Head of caudate nucleus (tissue), 42 donors: ENCODE data around the gene KLK12.

Experiments used
- DNase-seq, 42 donors: peaks; one replicate each; pipeline versions ENCODE4 v3.0.0 to v3.0.0-alpha.2; 2020 to 2021; ENCODE audit warnings: mixed read lengths in 7 of 42
- intact Hi-C: fragments of 100-400 bp; cut with DNase I; formaldehyde crosslinking; loops from one replicate; pipeline ENCODE4 v1.15.0; 2022

The KLK12 gene

DNA sequence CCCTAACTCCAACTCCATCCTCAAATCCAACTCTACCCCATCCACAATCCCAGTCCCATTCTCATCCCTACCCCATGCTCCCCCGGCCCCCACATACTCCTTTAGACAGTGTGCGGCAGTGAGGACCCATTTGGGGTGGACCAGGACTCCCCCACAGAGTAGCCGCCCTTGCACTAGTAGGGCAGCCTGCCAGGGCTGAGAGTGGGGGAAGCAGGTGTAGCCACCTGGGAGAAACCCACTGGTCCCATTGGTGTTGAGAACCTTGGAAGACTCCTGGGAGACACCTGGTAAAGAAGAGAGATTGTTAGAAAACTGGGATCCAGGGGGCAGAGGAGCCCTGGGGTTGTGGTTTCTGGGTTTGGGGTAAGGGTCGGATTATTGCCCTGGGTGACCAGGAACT, 25.5 kb upstream of the KLK12 start:
- intact Hi-C loops = no loop called here
- no peak for DNase-seq

DNA sequence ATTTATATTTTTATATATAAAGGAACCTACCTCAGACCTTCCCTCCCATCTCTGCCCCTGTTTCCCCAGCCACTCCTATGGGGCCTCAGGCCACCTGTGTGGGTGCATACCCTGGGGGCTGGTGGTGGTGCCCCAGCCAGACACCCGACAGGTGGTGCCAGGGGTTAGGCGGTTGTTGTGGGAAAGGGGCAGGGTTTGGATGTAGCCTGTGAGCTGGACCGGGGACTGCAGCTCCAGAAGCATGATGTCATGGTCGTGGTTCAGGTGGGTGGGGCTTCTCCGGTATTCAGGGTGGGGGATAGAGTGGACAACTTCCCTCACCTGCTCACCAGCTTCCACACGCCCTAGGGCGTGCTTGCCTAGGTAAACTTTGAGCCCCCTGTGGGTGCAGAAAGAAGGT, 24.9 kb upstream of the KLK12 start:
- no peak for DNase-seq
- intact Hi-C loops = no loop called here

DNA sequence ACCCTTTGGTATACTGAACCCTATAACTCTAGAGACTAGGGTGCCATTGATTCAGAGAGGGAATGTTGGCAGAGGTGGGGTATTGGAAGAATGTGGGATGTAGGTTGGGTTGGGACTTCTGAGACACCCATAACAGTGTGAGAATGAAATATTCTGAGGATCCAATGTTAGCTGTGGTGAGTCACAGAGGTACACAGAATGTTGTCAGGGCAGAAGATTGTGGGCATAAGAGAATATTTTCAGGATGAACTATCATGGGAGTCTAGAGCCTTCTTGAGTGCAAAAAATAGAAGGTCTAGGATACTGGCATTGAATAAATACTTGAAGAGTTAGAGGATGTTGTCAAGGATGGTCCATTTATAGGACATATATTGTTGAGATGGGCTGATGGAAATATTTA, 21.1 kb upstream of the KLK12 start:
- DNase-seq = no peak
- intact Hi-C loops = no loop called here

DNA sequence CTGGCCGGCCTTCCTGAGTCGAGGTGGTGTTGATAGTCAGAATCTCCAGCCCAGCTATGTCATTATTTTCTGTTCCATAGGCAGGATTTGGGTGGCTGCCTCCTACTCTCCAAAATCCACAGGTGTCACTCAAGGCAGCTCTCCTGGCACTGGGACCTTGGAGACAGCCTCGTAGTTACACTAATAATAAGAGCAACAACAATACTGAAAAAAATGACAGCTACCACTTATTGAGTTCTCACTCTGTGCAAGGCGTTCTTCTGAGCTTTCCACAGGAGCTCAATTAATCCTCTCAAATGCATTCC, 12.2 kb upstream of the KLK12 start:
- intact Hi-C loops = no loop called here

DNA sequence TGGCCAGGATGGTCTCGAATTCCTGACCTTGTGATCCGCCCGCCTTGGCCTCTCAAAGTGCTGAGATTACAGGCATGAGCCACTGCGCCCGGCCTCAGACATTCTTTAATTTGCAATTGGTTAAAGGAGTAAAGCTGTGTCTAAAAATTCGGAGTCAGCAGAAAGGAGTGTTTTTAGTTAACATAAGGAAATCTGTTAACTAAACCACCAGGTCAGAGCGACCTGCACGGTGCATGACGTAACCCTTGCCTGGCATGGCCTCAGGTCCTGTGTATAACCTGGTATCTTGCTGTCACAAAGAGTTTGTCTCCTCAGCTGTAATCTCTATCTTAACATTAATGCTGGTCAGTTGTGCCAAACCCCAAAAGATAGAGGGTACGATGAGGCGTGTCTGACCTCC, 9.5 kb upstream of the KLK12 start:
- DNase-seq = no peak
- intact Hi-C loops = no loop called here

More for the DNA sequence above, 12.2 kb upstream of the KLK12 start:
- no peak for DNase-seq

DNA sequence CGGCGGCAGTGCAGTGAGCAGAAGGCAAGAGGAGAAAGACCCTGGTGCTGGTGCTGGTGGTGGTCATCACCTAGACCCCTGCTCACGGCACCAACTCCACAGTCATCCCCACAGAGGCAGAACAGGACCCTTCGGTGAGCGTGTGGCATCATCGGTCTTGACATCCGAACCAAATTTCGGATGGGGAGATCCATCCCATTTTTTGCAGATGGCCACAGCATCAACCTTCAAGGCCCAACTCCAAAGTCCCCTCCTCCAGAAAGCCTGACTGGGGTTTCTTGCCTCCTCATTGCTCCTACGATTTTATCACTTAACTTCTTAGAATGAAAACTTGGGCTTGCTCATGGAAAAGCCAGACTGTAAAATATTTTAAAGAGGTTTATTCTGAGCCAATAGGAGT, 8.7 kb upstream of the KLK12 start:
- intact Hi-C loops = no loop called here
- no peak for DNase-seq

DNA sequence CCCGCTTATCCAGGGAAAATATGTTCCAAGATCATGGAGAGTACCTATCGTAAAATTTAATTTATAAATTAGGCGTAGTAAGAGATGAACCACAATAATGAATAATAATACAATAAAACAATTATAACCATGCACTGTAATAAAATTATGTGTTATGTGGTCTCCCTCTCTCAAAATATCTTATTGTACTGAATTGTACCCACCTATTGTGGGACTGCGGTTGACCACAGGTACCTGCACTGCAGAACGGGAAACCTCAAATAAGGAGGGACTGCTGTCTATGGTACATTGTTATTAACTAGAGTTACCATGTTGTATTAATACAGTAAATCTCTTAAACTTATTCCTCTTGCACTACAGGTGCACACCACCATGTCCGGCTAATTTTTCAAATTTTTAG, 5.3 kb upstream of the KLK12 start:
- intact Hi-C loops = no loop called here
- no peak for DNase-seq

DNA sequence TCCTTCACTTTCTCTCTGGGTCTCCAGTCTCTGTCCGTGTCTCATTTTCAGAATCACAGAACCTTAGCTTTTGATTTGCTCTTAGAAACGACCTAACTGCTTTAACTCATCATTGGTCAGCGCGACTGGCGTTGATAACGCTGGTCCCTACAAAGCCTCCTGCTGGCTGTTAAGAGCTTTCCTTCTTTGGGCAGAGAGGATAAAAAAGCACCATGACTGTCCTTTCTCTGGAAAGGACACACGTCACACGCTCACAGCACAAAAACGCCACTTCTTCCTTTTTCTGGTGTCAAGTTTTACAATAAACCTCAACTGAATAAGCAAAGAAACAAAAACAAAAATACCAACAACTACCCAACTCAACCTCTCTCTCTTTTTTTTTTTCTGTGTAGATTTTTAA, 1.7 kb upstream of the KLK12 start:
- DNase-seq = no peak
- intact Hi-C loops = no loop called here

DNA sequence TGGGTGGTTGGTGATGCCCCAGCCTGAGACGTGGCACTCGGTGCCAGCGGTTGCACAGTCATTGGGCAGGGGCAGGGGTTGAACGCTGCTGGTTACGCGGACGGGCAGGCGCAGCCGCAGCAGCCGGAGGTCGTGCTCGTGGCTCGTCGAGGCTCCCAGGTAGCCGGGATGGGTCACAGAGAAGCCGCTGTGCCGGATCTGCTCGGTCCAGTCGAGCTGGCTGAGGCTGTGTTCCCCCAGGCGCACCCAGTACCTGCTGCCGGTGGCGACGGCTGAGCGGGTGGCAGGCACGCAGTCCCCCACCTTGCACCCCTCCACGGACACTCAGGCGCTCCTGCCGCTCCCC, 2.9 kb downstream of the KLK12 start:
- intact Hi-C loops = no loop called here

DNA sequence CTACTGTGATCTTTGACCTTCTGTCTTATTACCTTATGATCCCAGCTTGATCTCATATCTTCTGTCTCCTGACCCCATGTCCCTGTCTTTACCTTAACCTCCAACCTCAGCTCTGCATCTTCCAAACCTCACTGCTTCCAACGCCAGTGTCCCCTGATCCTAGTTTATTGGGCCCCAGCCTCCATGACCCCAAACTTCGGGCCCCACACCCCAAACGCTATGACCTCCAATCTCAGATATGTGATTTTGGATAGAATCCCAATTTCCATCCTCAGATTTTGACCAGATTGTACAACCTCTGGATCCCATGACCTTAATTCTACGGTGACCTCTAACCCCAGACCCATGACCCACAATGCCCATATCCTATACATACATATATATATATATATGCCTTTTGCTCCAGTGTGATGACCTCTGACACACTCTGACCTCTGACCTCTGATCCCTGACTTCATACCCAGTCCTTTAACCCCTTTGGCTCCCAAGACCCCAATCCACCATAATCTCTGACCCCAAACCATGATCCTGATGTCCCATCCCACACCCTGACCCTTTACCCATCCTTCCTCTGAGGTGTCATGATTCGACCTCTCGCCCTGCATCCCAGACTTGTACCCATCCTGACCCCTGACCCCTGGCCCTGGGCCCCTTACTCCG, 3.5 kb downstream of the KLK12 start:
- no peak for DNase-seq
- intact Hi-C loops = no loop called here

More for the DNA sequence above, 2.9 kb downstream of the KLK12 start:
- no peak for DNase-seq

DNA sequence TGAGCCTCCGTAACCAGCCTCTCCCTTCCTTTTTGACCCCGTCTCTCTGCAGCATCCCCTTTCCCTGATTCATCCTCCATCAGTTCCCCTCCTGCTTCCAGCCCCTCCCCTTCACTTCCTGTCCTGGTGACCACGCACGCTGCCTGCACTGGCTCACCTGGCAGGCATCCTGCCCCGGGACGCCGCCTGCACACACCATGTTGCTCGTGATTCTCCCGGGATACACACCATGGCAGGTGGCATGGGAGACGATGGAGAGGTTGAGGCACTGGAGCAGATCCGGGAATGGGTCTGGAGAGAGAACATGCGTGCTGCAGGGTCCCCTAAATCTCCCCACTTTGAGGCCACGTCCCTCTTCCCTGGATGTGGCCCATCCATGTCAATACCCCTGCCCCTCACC, 4.2 kb downstream of the KLK12 start:
- intact Hi-C loops = no loop called here
- no peak for DNase-seq

DNA sequence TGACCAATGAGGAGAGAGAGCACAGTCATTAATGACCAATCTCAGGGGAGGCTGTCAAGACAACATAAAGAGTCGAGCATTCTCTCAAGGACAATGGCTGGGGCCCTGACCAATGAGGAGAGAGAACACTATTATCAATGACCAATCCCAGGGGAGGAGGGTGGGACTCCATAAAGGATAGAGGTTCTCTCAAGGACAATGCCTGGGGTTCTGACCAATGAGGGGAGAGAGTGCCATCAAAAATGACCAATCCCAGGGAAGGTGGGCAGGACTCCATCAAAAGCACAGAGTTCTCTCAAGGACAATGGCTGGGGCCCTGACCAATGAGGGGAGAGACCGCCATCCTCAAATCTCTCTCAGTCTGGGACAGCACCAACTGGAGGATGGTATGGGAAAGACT, 5.1 kb downstream of the KLK12 start:
- intact Hi-C loops = loop anchor here (10.0 kb wide), 1 partner anchor 65 kb away; no protein-coding TSS in a partner anchor
- no peak for DNase-seq

DNA sequence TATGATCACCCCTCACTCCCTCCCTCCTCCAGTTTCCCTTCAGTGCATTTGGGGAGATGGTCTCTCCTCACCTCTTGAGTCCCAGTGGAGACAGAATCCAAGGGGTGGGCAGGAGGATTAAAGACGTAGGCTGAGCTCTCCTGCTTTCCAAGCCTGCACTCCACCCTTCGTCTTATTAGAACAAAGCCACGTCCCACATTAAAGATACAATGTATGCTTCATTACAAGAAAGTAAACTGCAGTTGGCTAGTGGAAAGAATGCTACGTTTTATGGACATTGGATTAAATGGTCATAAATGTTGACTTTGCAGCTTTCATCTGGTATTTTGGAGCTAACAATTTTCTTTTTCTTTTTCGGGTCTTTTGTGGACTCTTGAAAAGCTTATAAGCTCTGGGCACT, 6.9 kb downstream of the KLK12 start:
- intact Hi-C loops = loop anchor here (10.0 kb wide), 1 partner anchor 67 kb away; no protein-coding TSS in a partner anchor
- no peak for DNase-seq

DNA sequence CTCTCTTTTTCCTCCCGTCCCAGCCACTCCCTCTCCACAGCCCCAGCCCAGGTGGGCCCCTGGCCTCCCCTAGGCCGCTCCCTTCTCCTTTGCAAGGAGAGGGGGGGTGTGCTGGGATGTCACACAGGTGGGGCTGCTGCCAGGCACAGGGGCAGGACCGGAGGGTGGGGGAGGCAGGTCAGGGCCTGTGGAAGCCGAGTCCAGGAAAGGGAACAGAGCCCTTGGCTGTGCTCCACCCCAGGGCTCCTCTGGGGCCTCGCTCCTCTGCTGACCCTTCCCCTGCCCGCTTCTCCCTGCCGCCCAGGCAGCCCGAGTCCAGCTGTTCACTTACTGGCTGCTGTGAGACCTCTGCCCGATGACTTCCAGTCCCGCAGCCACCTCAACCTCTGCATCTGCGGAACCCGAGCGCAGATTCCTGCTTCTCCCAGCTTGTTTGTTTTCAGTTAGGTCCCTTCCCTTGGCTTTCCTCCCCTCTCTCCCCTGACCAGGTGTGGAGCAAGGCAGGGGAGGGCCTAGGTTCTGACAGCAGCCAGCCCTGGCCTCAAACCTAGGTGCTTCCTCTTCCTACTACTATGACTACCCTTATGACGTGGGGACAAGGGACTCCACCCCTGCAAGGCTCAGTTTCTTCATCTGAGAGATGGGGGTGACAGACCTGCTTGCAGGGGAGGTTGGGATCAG, 7.5 kb downstream of the KLK12 start:
- intact Hi-C loops = loop anchor here (10.0 kb wide), 1 partner anchor 68 kb away; no protein-coding TSS in a partner anchor
- no peak for DNase-seq

DNA sequence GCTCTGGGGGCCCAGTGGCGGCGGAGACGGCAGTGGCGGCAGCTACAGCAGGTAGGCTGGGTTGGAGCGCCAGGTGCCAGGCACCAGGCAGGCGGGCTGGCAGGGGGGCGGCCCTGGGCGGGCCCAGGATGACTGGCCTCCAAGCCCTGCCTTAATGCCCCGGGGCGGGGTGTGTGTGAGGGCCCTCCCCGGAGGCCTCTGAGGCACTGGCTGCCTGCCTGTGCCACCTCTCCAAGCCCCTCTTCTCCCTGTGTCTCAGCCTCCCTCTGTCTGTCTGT, 8.3 kb downstream of the KLK12 start, which contains the start of gene KLK11:
Gene KLK11 (minus strand): TSS at position 63 of the 278 bp plus-strand sequence. CDS start 985 bp downstream, outside the sequence.
- intact Hi-C loops = loop anchor here (10.0 kb wide), 1 partner anchor 68 kb away; no protein-coding TSS in a partner anchor
- no peak for DNase-seq

DNA sequence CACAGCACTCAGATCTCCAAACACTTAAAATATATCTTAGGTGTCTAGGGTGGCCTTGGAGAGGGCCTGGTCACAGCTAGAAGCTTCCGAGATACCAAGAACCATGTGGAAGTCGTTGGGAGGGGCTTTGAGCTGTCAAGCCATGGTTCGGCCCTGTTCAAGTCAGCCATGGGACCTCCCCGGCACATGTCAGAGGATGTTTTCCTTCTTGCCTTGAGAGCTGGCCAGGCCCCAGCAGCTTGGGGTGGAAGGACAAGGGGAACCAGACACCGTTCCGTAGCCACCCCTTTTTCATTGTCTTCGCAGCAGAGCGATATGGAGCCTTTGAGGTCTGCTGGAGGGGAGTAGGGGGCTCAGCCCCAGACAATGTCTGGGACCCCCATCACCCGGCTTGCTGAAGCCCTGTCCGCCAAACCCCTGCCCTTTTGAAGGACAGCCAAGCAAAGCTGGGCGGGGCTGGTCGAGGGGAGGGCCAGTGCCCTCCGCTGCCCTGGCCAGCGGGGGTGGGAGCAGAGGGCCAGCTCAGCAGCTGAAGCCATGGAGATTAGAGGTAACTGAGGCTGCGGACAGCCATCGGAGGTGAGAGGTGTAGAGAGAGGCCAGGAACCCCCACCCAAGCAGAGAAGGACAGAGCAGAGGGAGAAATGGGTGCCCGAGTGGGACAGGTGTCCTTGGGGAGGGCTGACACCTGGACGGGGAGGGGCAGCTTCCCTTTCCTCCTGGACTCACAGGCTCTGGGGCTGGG, 8.8 kb downstream of the KLK12 start:
- no peak for DNase-seq
- intact Hi-C loops = loop anchor here (10.0 kb wide), 1 partner anchor 69 kb away; no protein-coding TSS in a partner anchor

DNA sequence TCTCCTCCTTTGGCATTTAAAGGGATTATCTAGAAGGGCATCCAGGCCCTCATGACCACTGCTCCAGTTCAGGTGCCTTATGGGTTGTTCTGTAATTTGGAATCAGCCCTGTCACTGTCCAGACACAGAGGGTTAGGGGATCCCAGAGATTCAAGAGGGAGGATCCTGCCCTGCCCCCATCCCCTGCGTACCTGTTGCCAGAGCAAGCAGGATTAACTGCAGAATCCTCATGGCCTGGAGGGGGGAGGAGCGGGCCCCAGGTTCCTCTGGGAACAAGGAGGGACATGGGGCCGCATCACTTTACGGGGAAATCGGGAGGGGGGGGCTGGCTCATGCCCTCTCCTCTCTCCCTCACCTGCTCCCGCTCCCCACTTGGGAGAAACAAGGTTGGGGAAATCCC, 9.4 kb downstream of the KLK12 start:
- DNase-seq = no peak
- intact Hi-C loops = loop anchor here (10.0 kb wide), 1 partner anchor 69 kb away; no protein-coding TSS in a partner anchor

DNA sequence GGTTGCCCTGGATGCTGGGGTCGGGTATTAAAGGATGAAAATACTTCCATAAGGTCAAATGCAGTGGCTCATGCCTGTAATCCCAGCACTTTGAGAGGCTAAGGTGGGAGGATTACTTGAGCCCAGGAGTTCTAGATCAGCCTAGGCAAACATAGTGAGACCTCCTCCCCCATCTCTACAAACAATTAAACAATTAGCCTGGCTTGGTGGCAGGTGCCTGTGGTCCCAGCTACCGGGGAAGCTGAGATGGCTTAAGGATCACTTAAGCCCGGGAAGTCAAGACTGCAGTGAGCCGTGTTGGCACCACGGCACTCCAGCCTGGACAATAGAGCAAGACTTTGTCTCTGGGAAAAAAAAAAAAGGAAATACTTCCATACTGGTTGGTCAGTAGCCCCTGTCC, 9.9 kb downstream of the KLK12 start:
- intact Hi-C loops = loop anchor here (10.0 kb wide), 1 partner anchor 70 kb away; no protein-coding TSS in a partner anchor
- no peak for DNase-seq

DNA sequence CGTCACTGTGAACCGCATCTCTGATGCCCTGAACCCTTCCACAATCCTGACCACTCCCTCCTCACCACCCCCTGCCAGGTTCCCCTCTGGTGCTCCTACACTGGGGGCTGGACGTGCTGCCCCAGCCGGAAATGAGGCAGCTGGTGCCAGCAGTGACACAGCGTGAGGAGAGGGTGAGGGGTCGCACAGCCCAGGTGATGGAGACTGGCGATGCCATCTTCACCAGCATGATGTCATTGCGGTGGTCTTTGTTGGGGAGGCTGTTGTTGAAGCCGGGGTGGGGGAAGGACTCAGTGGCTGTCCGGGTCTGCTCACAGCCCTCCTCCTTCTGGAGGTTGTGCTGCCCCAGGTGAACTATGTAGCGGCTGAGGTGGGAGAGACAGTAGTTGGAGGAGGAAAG, 10.9 kb downstream of the KLK12 start:
- DNase-seq = no peak
- intact Hi-C loops = loop anchor here (10.0 kb wide), 1 partner anchor 71 kb away; no protein-coding TSS in a partner anchor

DNA sequence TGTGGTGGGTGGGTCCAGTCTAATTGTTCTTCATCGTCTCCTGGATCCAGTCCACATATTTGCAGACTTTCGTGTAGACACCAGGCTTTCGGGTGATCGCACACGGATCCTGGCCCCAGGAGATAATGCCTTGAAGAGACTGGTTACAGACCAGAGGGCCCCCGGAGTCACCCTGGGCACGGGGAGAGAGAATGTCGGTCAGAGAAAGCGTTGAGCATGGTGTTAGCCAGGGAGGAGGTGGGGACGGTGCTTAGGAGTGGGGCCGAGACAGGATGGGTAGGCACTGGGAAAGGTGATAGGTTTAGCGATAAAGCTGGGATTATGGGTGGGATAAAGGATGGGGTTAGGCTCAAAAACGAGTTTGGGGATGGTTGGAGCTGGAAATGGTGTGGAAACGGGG, 12.3 kb downstream of the KLK12 start:
- intact Hi-C loops = loop anchor here (10.0 kb wide), 1 partner anchor 72 kb away; no protein-coding TSS in a partner anchor
- DNase-seq = no peak
